IMR-90 (cell line): ENCODE results near the gene EFHC1. TPM values are rescaled to one million over a fixed set of nuclear protein-coding genes. Genes with fewer than 3 reads are reported as not detected.

Experiments
- ATAC-seq: fragments of 200-7000 bp; cut with Tn5 transposase; 2 replicates; pipeline ENCODE4 v1.9.1; 2020; ENCODE audit warnings: low read depth, mild to moderate bottlenecking, moderate library complexity
- BruUV-seq: library from RNA; stranded (reverse); fragments of 400-500 nt; replicated peaks from 2 replicates; lab custom pipeline; 2021; lab: Mats Ljungman, UMichigan
- CTCF ChIA-PET: fragments of 300-600 bp; formaldehyde crosslinking; extraction: SDS; loops from one replicate; lab custom pipeline; 2021; ENCODE audit warnings: antibody characterized with exemption; lab: Yijun Ruan, JAX
- POLR2A ChIA-PET: fragments of 300-600 bp; sonication (Branson Sonifier 250); formaldehyde crosslinking; loops from one replicate; lab custom pipeline; 2022; ENCODE audit warnings: antibody characterized with exemption; ENCODE audit not compliant: unreplicated experiment; lab: Charles Lee
- DNase-seq: peaks from one replicate; pipeline ENCODE4 v3.0.0; 2013
- H2AFZ ChIP-seq: replicated peaks from 2 replicates; pipeline ENCODE3; 2013; ENCODE audit warnings: low read length, mild to moderate bottlenecking; ENCODE audit not compliant: poor library complexity
- H2AK5ac ChIP-seq: 2 replicates; pipeline ENCODE4 v1.6.1; 2013; ENCODE audit warnings: low read depth, low read length, inconsistent platforms
- H2AK9ac ChIP-seq: replicated peaks from 2 replicates; pipeline ENCODE3; 2013; ENCODE audit warnings: mild to moderate bottlenecking, low read depth, low read length, moderate library complexity; ENCODE audit not compliant: poor library complexity
- H2BK120ac ChIP-seq: 2 replicates; pipeline ENCODE4 v1.6.1; 2013; ENCODE audit warnings: low read depth, low read length, inconsistent platforms
- H2BK15ac ChIP-seq: 3 replicates; pipeline ENCODE4 v1.6.1; 2013; ENCODE audit warnings: low read depth, low read length, inconsistent platforms
- H2BK20ac ChIP-seq: 2 replicates; pipeline ENCODE4 v1.6.1; 2013; ENCODE audit warnings: low read depth, mild to moderate bottlenecking, inconsistent platforms, low read length, moderate library complexity
- H2BK5ac ChIP-seq: 2 replicates; pipeline ENCODE4 v1.6.1; 2013; ENCODE audit warnings: mild to moderate bottlenecking, low read depth, low read length, inconsistent platforms; ENCODE audit not compliant: poor library complexity, severe bottlenecking
- H3K14ac ChIP-seq: replicated peaks from 2 replicates; pipeline ENCODE4 v1.6.1; 2013; ENCODE audit warnings: low read depth, low read length, inconsistent platforms
- H3K18ac ChIP-seq: 2 replicates; pipeline ENCODE4 v1.6.1; 2013; ENCODE audit warnings: low read depth, low read length, control low read depth
- H3K23ac ChIP-seq: 2 replicates; pipeline ENCODE4 v1.6.1; 2013; ENCODE audit warnings: low read depth, low read length, inconsistent platforms
- H3K27ac ChIP-seq: 2 replicates; pipeline ENCODE4 v1.5.1; 2013; ENCODE audit warnings: mild to moderate bottlenecking, control low read depth, low read length; ENCODE audit not compliant: insufficient read depth
- H3K27me3 ChIP-seq: 2 replicates; pipeline ENCODE4 v1.6.1; 2013; ENCODE audit warnings: low read length; ENCODE audit not compliant: control insufficient read depth, insufficient read depth
- H3K36me3 ChIP-seq: 2 replicates; pipeline ENCODE4 v1.6.1; 2013; ENCODE audit warnings: low read length, mixed read lengths; ENCODE audit not compliant: control insufficient read depth, insufficient read depth
- H3K4ac ChIP-seq: 2 replicates; pipeline ENCODE4 v1.6.1; 2013; ENCODE audit warnings: low read depth, low read length, inconsistent platforms
- H3K4me1 ChIP-seq: 2 replicates; pipeline ENCODE4 v1.6.1; 2013; ENCODE audit warnings: low read length, mixed read lengths; ENCODE audit not compliant: control insufficient read depth, insufficient read depth
- H3K4me2 ChIP-seq: 2 replicates; pipeline ENCODE4 v1.6.1; 2013; ENCODE audit warnings: low read depth, mild to moderate bottlenecking, control low read depth, low read length, moderate library complexity
- H3K4me3 ChIP-seq: 2 replicates; pipeline ENCODE4 v1.5.1; 2013; ENCODE audit warnings: low read depth, mild to moderate bottlenecking, control low read depth, low read length, moderate library complexity; ENCODE audit not compliant: insufficient read depth
- H3K56ac ChIP-seq: 2 replicates; pipeline ENCODE4 v1.6.1; 2013; ENCODE audit warnings: low read length, inconsistent platforms; ENCODE audit not compliant: insufficient read depth; ENCODE audit errors: extremely low read depth
- H3K79me1 ChIP-seq, 2 experiments: 2 replicates each; pipeline ENCODE4 v1.6.1; 2013; ENCODE audit warnings: low read length in 2 of 2, inconsistent platforms in 1 of 2, low read depth in 1 of 2
- H3K9ac ChIP-seq: 2 replicates; pipeline ENCODE4 v1.6.1; 2013; ENCODE audit warnings: low read depth, low read length, control low read depth
- H3K9me1 ChIP-seq: 2 replicates; pipeline ENCODE4 v1.6.1; 2013; ENCODE audit warnings: low read length, inconsistent platforms; ENCODE audit not compliant: insufficient read depth
- H3K9me3 ChIP-seq: 2 replicates; pipeline ENCODE4 v1.6.1; 2013; ENCODE audit warnings: low read length; ENCODE audit not compliant: control insufficient read depth, insufficient read depth
- H4K20me1 ChIP-seq: 2 replicates; pipeline ENCODE4 v1.6.1; 2013; ENCODE audit warnings: low read length, inconsistent platforms; ENCODE audit not compliant: insufficient read depth
- H4K5ac ChIP-seq: 2 replicates; pipeline ENCODE4 v1.6.1; 2013; ENCODE audit warnings: mild to moderate bottlenecking, low read depth, low read length, control low read depth
- H4K8ac ChIP-seq, 2 experiments: 2 replicates each; pipeline ENCODE4 v1.6.1; 2013; ENCODE audit warnings: low read depth in 2 of 2, low read length in 2 of 2, control low read depth in 1 of 2, inconsistent platforms in 1 of 2
- H4K91ac ChIP-seq: 2 replicates; pipeline ENCODE4 v1.6.1; 2013; ENCODE audit warnings: low read depth, low read length, inconsistent platforms; ENCODE audit not compliant: insufficient read depth
- CEBPB ChIP-seq: IDR thresholded peaks from 2 replicates; pipeline ENCODE4 v1.6.1; 2012; ENCODE audit warnings: low read depth, low read length, improper control_type of control experiment
- CTCF ChIP-seq: conservative IDR thresholded peaks from 2 replicates; pipeline ENCODE4 v1.5.1; 2012; ENCODE audit warnings: mild to moderate bottlenecking, low read depth, low read length, improper control_type of control experiment
- ELK1 ChIP-seq: fragments of 150-350 bp; IDR thresholded peaks from 2 replicates; pipeline ENCODE4 v1.6.1; 2016; ENCODE audit warnings: low read depth, mild to moderate bottlenecking, low read length, moderate library complexity, borderline replicate concordance
- FOS ChIP-seq: fragments of 150-350 bp; IDR thresholded peaks from 2 replicates; pipeline ENCODE4 v1.6.1; 2016; ENCODE audit warnings: low read depth, low read length
- MAFK ChIP-seq: IDR thresholded peaks from 2 replicates; pipeline ENCODE4 v1.6.1; 2012; ENCODE audit warnings: low read depth, low read length, improper control_type of control experiment
- NFE2L2 ChIP-seq: fragments of 150-350 bp; IDR thresholded peaks from 2 replicates; pipeline ENCODE4 v1.6.1; 2016; ENCODE audit warnings: low read depth, mild to moderate bottlenecking, low read length
- RAD21 ChIP-seq: IDR thresholded peaks from 2 replicates; pipeline ENCODE4 v1.6.1; 2012; ENCODE audit warnings: low read length, improper control_type of control experiment
- RCOR1 ChIP-seq: IDR thresholded peaks from 2 replicates; pipeline ENCODE4 v1.6.1; 2012; ENCODE audit warnings: mild to moderate bottlenecking, low read length, improper control_type of control experiment; ENCODE audit not compliant: insufficient replicate concordance
- SMC3 ChIP-seq: fragments of 150-350 bp; IDR thresholded peaks from 2 replicates; pipeline ENCODE4 v1.6.1; 2016; ENCODE audit warnings: low read depth, mild to moderate bottlenecking, antibody characterized with exemption, low read length, moderate library complexity
- USF2 ChIP-seq: fragments of 150-350 bp; IDR thresholded peaks from 2 replicates; pipeline ENCODE4 v1.6.1; 2017; ENCODE audit warnings: mild to moderate bottlenecking, antibody characterized with exemption, low read length, low read depth
- WGBS, 2 experiments: methylation state at CpG; one replicate each; pipeline versions ENCODE4 v1.1.5 to v1.1.7; 2013; ENCODE audit warnings: missing lambda C conversion rate in 2 of 2; ENCODE audit not compliant: insufficient read length in 1 of 2; ENCODE audit errors: extremely low coverage in 2 of 2; 5-methylcytosine and 5-hydroxymethylcytosine counted together
- dilution Hi-C: fragments of 300-500 bp; cut with HindIII; formaldehyde crosslinking; loops from one replicate; pipeline ENCODE4 v1.14.3; 2018; ENCODE audit warnings: low sequenced_read_pairs; ENCODE audit not compliant: unreplicated experiment
- in situ Hi-C: fragments of 300-500 bp; cut with MboI; formaldehyde crosslinking; loops from 3 replicates; pipeline ENCODE4 v1.14.3; 2019; ENCODE audit warnings: low sequenced_read_pairs, inconsistent platforms, mixed read lengths
- intact Hi-C: fragments of 100-400 bp; cut with micrococcal nuclease; formaldehyde crosslinking; loops from 2 replicates; pipeline ENCODE4 v1.10.0; 2022
- polyA plus RNA-seq, 3 experiments: library from polyadenylated mRNA; depleted of rRNA; stranded (reverse); fragments of >200 nt; gene quantifications; 2 replicates each; pipeline ENCODE4 v1.2.3, GENCODE V29; 2012; ENCODE audit warnings: low replicate concordance in 1 of 3
- total RNA-seq: library from RNA; depleted of rRNA; stranded (reverse); fragments of >200 nt; gene quantifications from 2 replicates; pipeline ENCODE4 v1.2.3, GENCODE V29; 2012

The EFHC1 gene
- total and polyA plus RNA-seq, 2 of the 4 experiments (the other 2 are of a cell fraction), result 14.0 to 23.0 TPM

GRCh38 chr6:52539607-52540006 lies 119.5 kb downstream of the EFHC1 start:
- H2AK5ac ChIP-seq, result peak overlapping the region; percentile 90
- H2BK120ac ChIP-seq, result peak overlapping the region; percentile 91
- H3K18ac ChIP-seq, result peak overlapping the region; percentile 7
- peak; percentile 87 for DNase-seq
- H3K9ac ChIP-seq, result peak overlapping the region; percentile 46
- no peaks in the 10 kb centered on the region for H3K9me3 ChIP-seq
- TF ChIP-seq RCOR1, result no peak
- TF ChIP-seq FOS, result no peak
- TF ChIP-seq RAD21, result no peak
- TF ChIP-seq MAFK, result peak; percentile 63
- TF ChIP-seq SMC3, result no peak
- TF ChIP-seq ELK1, result no peak
- TF ChIP-seq CEBPB, result no peak
- no peak for TF ChIP-seq CTCF
- no peak for TF ChIP-seq USF2
- peak; percentile 61; the same call in 1 of the 2 replicates for TF ChIP-seq NFE2L2
- no peak overlapping the region for H2AFZ ChIP-seq
- H3K23ac ChIP-seq, result peak overlapping the region; percentile 87
- peak overlapping the region; percentile 4 for H3K4me2 ChIP-seq
- ATAC-seq, result peak; percentile 64
- H3K56ac ChIP-seq, result peak overlapping the region; percentile 86
- peak overlapping the region; percentile 0 for H4K5ac ChIP-seq
- H2BK20ac ChIP-seq, result peak overlapping the region; percentile 82
- H2BK5ac ChIP-seq, result peak overlapping the region; percentile 95
- H3K27ac ChIP-seq, result peak overlapping the region; percentile 74
- peak overlapping the region; percentile 91 for H4K91ac ChIP-seq
- peaks cover 57% of the 10 kb centered on the region for H3K4me1 ChIP-seq
- peaks cover 38 to 87% of the 10 kb centered on the region in 2 experiments for H3K79me1 ChIP-seq
- no CpG with 5 or more reads among the region's 6 CpGs for WGBS, 2 experiments
- H3K36me3 ChIP-seq, result peaks cover 19% of the 10 kb centered on the region
- intact Hi-C loops (loop anchor here (1.0 kb wide), 1 partner anchor 22 kb away; no protein-coding TSS in a partner anchor), in situ Hi-C loops (no loop called here), dilution Hi-C loops (no loop called here)
- H3K4me3 ChIP-seq, result no peak overlapping the region
- H3K9me1 ChIP-seq, result peaks cover 55% of the 10 kb centered on the region
- H4K8ac ChIP-seq, result peak overlapping the region; percentile 56 to 84
- H2AK9ac ChIP-seq, result peak overlapping the region; percentile 23
- no TSS peak for BruUV-seq
- no peaks in the 10 kb centered on the region for H3K27me3 ChIP-seq
- ChIA-PET CTCF (interaction anchor here (0.6 to 1.5 kb wide), 7 partner anchors 17 to 123 kb away, joined by 3 to 6 read pairs (median 3); no protein-coding TSS in a partner anchor), POLR2A (interaction anchor here (0.6 kb wide), 1 partner anchor 37 kb away, joined by 3 read pairs; the partner anchor contains the start of gene TRAM2)
- H4K20me1 ChIP-seq, result 0 out of 2 replicates have a peak, but pooled peaks cover 7% of the 10 kb centered on the region
- peak overlapping the region; percentile 92 for H3K14ac ChIP-seq
- peak overlapping the region; percentile 36; the same call in 2 of the 3 replicates for H2BK15ac ChIP-seq
- H3K4ac ChIP-seq, result peak overlapping the region; percentile 92
